HG03457 (cell line): Measurements from ENCODE around the gene UBXN1.

Source experiments
- ATAC-seq: cut with Tn5 transposase; IDR thresholded peaks from one replicate; pipeline ENCODE4 v1.9.1; 2021; ENCODE audit warnings: moderate number of reproducible peaks; ENCODE audit not compliant: unreplicated experiment

UBXN1 gene

DNA sequence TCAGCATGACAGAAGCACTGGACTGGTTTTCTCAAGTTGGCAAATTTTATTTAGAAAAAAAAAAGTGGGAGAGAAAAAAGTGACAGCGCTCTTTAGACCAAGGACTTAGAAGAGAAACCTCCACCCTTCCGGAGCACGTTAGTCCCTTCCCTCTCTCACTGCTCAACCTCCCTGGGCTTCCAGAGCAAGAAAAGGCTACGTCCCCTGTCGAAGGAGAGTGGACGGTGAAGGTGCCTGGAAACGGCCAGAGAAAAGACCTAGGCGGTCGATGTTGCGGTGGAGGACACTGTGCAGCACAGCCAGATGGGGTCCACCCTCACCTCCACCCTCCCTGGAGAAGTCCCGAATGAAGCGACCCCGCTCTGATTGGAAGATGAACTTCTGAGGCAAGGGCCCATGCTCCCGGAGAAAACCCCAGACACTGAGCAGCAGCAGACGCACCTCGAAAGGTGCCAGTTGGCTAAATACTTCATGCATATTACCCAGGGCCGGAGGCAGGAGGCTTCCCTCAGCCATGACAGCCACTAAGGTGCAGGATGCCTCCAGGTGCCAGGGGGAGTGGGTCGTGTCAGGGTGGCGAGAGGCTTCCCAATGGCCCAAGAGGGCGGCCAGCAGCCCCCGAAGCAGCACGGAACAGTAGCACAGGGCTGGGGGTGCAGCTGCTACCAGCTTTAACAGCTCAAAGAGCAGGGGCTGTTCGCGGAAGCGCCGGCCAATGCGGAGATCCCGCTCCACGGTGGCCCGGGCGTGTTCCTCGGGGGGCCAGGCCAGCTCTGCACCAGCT lies 31.9 kb downstream of the UBXN1 start:
- ATAC-seq = no peak

DNA sequence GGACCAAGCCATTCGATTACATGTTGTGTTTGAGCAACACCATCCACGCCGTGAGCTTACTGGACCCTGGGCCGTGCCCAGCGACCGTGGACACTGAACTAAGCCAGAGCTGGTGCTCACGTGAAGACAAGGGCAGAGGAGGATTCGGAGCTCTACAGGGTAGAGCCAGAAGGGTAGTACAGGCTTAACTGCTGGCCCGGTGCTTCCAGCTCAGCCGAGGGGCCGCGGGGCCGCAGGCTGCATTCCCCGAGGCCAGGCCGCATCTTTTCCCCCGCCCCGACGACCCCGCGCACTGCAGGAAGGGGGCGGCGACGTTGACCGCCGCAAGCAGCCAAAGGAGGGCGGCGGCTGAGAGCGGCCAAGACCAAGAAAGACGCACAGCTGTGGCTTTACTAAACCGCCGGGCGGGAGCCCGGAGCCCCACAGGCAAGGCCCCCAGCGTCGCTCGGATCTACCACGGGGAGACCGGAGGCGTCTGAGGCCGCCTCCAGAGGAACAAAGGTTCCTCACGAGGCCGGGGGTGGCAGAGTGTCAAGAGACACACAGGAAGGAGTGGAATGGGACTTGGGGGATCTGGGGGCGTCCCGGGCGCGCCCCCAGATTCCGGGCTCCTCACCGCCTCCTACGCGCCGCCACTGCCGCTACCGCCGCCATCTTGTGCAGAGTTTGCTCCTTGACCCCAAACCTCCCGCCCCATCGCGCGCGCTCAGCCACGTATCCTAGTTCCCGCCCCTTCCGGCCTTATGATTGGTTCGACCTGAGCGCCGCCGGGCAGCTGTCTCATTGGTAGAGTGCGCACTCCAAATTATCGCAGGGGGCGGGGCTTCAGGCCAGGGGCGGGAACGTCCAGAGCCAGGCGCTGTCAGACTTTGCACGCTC lies 32.7 kb downstream of the UBXN1 start, which contains the start of gene GANAB:
TSS of gene GANAB (minus strand) at position 668 of the 879 bp plus-strand sequence. CDS start at position 654, 14 bp downstream.
- peak; percentile 69 for ATAC-seq

DNA sequence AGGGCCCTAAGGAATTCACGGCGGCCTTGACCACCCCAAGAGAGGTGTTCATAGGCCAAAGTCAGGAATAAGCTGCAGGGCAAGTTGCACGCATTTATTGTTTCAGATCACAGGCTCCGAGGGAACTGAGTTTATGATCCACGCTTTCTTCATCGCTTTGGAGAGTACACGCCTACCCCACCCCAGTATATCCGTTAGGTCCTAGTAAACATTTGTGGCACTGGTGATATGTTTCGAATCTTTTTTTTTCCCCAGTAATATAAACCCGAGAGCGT lies 33.3 kb downstream of the UBXN1 start:
- ATAC-seq = no peak

DNA sequence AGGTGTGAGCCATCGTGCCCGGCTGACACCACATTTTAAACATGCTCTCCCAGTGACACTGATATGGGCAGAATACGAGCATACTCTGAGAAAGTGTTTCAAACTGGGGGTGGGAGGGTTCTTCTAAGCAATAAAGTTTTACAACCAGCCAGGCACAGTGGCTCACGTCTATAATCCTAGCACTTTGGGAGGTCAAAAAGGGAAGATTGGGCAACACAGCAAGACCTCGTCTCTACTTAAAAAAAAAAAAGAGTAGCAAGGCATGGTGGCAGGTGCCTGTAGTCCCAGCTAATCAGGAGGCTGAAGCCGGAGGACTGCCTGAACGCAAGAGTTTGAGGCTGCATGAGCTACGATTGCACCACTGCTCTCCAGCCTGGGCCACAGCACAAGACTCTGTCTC lies 34.7 kb downstream of the UBXN1 start:
- ATAC-seq = no peak

DNA sequence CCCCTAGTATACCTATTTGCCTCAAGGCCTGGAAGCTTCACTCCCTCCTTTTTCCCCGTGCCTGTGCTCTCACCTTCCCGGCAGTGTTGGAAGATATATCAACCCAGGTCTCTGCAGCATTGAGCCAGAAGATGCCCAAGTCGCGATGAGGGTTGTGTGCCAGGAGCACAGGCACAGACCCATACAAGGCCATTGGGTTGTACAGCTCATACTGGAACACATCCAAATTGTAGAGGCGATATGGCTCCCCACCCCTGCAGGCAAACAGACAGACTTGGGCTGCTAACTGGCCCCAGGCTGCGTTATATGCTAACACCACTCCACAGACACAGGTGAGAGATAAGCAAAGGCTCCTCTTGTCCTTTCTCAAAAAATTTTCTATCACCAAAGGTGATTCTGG lies 46.4 kb downstream of the UBXN1 start:
- ATAC-seq = no peak

DNA sequence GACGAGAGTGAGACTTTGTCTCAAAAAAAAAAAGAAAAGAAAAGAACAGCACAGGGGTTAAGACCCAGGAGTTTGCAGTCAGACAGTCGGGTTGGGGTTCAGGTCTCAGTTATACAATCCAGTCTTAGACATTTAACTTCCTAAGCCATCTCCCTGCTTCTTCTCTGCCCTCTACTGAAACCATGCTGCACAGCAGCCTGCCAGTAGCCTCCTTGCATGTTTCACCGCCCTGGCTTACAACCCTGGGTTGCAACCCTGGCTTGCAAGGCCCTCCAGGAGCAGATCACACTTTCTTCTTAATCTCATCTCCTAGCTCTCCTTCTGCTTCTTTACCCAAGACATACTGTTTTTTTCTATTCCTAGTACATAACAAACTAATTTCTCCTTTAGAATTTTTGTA lies 51.2 kb downstream of the UBXN1 start:
- no peak for ATAC-seq
